Activated effector memory CD4-positive, alpha-beta T cell treated with Interleukin-2 at 50 U/mL for 16 hours (primary cell): ENCODE results near the gene LAMP1.
"Not testable (repeated sequence)": the region's sequence is repeated elsewhere in the genome, so short reads cannot be mapped to it uniquely, and the experiment has no call there.

Experiments
- DNase-seq: peaks from one replicate; pipeline ENCODE4 v3.0.0-alpha.2; 2020

LAMP1 gene

GRCh38 chr13:113329656-113330312 lies 32.7 kb downstream of the LAMP1 start:
- no peak for DNase-seq

DNA sequence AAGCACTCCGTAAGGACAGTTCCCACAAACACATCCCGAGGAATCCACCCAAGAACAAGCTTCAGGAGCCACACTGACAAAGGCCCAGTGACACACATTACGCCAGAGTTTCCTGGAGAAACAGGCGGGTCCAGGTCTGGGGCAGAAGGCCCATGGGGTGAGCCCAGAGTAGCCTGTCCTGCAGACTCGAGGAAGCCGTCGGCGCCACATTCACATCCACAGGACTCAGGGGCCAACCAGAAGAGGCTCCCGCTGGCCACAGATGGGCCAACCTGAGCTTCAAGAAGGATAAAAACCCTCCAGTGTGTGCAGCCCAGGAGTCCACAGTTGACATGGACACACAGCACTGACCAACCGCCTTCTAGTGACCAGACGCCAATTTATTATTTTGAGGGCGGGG lies 35.6 kb downstream of the LAMP1 start:
- no peak for DNase-seq

- no peak for DNase-seq
Observed at GRCh38 chr13:113333076-113333475, 36.0 kb downstream of the LAMP1 start.

DNA sequence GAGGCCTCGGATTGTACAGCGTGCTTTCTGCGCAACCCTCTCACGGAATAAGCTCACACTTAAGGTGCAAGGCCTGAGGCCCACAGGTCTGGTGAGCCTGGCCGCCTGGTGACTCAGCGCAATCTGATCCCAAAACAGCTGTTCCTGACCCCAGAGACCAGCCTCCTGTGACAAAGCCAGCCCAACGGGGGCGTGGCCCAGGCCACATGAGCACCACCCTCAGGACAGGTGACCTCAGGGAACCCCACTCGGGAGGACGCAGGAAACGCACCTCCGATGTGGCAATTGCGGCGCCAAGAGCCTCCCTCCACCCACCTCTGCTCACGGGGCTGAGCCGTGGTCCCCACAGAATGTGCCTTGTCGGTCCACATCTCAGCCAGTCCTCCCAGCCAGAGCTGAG lies 40.5 kb downstream of the LAMP1 start:
- no peak for DNase-seq

GRCh38 chr13:113337976-113338375 lies 40.9 kb downstream of the LAMP1 start:
- no peak for DNase-seq

DNA sequence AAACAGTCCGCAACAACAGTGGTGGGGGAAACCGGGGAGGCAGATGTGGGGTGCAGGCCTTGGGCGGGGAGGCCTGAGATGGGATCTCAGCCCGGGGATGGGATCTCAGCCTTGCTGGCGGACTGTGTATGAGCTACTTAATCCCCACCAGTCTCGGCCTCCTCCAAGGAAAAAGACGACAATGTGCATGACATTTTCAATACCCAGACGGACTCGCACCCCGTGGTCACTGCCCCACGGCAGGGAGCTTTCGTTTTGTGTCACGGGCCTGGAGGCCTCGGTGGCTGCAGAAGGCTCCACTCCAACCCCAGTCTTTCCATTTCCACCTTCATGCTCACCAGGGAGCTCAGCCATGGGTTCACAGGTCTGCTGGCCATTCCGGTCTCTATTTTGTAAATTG lies 41.4 kb downstream of the LAMP1 start:
- DNase-seq, result no peak

GRCh38 chr13:113342820-113343691 lies 46.0 kb downstream of the LAMP1 start:
- no peak for DNase-seq

DNA sequence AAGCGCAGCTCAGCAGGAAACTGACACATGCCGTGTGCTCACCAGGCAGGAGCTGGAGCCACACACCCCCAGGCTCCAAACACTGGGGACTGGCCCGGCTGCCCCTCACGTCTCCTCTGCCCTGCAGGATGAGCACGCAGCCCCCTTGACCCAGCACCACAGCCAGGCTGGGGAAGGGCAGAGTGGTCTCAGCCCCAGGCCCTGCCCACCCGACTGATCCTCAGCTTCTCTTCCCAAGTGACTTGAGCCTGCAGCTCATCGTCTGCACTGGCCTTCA lies 46.6 kb downstream of the LAMP1 start:
- DNase-seq, result no peak

- DNase-seq, result no peak
Observed at GRCh38 chr13:113345486-113345885, 48.4 kb downstream of the LAMP1 start.

DNA sequence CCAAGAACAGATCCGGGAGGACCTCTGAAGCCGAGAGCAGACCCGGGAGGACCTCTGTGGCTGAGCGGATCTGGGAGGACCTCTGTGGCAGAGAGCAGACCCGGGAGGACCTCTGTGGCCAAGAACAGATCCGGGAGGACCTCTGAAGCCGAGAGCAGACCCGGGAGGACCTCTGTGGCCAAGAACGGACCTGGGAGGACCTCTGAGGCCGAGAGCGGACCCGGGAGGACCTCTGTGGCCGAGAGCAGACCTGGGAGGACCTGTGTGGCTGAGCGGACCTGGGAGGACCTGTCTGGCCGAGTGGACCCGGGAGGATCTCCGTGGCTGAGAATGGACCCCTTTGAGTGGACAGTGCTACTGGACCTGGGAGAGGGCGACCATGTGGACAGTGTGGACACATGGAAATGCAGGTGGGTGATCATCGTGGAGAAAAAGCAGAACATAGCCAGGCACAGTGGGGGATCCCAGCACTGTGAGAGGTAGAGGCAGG lies 50.7 kb downstream of the LAMP1 start:
- not testable (repeated sequence) for DNase-seq

DNA sequence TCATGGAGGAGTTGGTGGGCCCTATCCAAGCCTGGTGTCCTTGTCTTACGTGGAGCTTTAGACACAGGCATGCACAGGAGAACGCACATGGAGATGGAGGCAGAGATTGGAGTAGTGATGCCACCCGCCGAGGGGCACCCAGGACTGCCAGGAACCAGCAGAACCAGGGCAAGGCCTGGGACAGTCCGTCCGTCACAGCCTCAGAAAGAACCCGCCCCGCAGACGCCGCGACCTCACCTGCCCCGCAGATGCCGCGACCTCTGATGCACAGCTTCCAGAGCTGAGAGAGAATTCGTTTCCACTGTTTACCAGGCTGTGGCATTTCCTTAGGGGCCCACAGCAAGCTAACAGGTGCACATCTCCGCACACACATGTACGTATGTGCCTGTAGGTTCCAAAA lies 51.6 kb downstream of the LAMP1 start:
- DNase-seq, result no peak

- DNase-seq, result no peak
Observed at GRCh38 chr13:113349050-113349449, 52.0 kb downstream of the LAMP1 start.

- no peak for DNase-seq
Observed at GRCh38 chr13:113349491-113349890, 52.5 kb downstream of the LAMP1 start.

DNA sequence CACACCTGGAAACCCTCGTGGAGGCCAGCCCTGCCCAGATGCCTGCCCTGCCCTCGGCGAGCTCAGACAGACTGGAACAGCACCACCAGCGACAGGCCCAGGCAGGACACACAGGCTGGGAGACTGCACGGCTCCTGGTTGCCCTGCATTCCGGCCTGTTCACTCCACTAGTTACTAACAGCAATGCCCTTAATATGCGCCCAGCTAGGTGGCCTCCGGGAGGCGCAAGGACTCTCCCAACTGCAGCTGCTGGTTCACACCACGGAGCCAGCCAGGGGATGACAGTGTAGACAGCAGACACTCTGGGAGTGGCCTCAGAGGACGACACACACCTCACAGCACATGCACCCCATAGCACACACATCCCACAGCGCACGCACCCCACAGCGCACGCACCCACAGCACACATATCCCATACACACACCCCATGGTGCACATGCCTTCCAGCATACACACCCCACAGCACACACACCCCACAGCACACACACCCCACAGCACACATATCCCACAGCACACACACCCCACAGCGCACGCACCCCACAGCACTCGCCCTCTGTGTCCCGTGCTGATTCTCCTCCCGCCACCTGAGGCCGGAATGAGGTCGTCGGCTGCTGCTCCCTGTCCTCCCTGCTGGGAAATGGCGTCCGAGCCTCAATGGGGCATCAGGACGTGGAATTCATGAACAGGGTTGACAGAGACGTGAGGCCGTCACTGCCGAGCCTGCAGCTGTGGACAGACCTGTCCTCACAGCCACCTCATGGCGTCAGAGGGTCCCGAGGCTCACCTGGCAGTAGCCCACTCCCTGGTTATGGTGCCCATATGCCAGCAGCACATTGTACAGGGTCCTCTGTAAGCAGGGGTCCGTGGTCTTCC lies 53.3 kb downstream of the LAMP1 start:
- no peak for DNase-seq

- no peak for DNase-seq
Observed at GRCh38 chr13:113350938-113351335, 53.9 kb downstream of the LAMP1 start.

DNA sequence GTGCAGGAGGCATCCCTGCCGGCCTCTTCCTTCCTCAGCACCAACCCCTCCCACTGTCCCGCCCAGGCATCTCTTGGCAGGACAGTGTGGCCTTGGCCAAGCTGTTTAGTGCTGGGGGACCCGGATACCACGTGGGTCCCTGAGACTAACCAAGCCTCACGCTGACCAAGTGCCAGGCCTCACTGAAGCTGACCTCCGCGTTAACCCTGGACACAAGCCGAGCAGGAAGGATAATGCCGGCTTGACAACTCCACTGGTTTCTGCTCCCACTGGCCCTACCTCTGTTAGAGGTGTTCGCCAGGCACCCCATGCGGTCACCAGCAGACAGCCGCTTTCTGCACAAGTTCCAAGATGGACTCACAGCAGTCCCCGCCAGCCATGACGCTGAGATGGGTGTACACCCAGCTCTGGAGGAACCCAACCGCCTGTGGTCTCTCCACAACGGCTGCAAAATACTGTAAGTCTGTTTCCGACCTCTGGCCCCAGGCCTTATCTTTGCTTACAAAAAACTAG lies 54.5 kb downstream of the LAMP1 start:
- no peak for DNase-seq

- DNase-seq, result no peak
Observed at GRCh38 chr13:113353254-113353653, 56.2 kb downstream of the LAMP1 start.

GRCh38 chr13:113354831-113355610 lies 58.0 kb downstream of the LAMP1 start:
- DNase-seq, result no peak

DNA sequence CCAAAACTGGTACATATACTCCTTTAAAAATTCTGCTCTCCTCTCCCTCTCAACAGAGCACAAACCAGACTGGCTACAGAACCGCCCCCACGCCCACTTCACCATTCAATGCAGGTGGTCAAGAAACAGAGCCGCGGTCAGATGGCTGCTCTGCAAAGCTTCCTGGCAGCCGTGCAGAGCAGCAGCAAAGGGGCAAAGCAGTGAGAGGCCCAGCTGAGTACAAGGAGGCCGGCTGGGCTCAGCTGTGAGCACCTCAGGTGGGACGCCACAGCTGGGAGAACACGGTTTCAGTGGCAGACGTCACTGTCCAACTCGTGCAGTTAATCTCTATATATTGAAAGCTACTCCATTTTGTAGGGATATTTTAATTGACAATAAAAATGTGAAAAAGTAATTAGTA lies 58.6 kb downstream of the LAMP1 start:
- no peak for DNase-seq

- DNase-seq, result no peak
Observed at GRCh38 chr13:113356596-113356995, 59.6 kb downstream of the LAMP1 start.

DNA sequence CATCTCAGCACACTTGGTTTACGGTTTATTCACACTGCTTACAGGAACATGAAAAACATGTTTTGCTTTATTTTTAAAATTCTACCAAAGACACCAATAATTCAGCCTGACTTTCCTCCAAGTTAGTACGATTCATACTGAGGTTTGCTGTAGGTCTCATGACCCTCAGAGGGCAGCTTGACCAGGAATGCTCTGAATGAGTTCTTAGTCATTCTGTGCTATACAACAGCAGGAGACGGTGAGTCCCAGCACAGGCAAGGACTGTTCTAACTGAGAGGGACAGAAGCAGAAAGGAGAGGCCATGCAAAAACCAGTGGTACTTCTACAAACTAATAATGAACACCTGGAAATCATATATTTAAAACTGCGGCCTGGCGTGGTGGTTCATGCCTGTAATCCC lies 60.5 kb downstream of the LAMP1 start:
- DNase-seq, result no peak

DNA sequence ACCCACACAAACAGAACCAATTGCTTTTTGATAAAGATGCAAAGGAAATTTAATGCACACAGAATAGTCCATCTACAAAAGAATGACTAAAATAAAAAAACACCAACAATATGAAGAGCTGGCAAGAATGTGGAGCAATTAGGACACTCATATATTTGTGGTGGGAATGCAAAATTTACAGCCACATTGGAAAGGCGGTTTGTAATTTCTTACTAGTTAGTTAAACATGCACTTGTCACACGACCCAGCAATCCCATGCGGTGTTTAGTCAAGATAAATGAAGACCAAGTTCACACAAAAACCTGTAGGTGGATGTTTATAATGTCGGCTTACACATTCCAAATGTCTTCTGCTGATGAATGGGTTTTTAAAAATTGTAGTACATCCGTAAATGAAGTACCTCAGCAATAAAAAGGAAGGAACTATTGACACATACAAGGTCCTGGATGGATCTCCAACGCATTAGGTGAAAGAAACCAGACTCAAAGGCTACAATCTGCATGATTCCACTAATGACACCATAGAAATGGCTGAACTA lies 61.7 kb downstream of the LAMP1 start:
- no peak for DNase-seq
